ENCODE measurements around the gene EDN2. TPM values are rescaled to one million over a fixed set of nuclear protein-coding genes. Genes with fewer than 3 reads are reported as not detected.

Gene EDN2
- total and polyA plus RNA-seq, 3 experiments from 2014 or later = not detected

- POLR2A ChIA-PET = no interaction called here
- no peak overlapping the region for H3K27ac ChIP-seq (ENCODE audit: low read depth, low read length)
- H3K27ac Mint-ChIP-seq = no peak overlapping the region
- H3K4me3 Mint-ChIP-seq = no peak overlapping the region
- no peaks in the 10 kb centered on the region for H3K27me3 ChIP-seq (ENCODE audit: insufficient read depth, low read length, poor library complexity, severe bottlenecking)
- H3K36me3 ChIP-seq (ENCODE audit: insufficient read depth, low read length) = no peaks in the 10 kb centered on the region
- CTCF ChIA-PET = no interaction called here
- H3K4me3 ChIP-seq (ENCODE audit: low read length) = no peak overlapping the region
- H3K9me3 ChIP-seq (ENCODE audit: low read length) = no peaks in the 10 kb centered on the region
- no peaks in the 10 kb centered on the region for H3K4me1 ChIP-seq (ENCODE audit: insufficient read depth, low read length)
- H3K36me3 Mint-ChIP-seq = no peaks in the 10 kb centered on the region
- no peak for DNase-seq
- H3K9me3 Mint-ChIP-seq = peaks cover 0 to 2% (median 0%) of the 10 kb centered on the region in 5 donors
- peaks cover 4 to 24% of the 10 kb centered on the region in 2 donors for H3K27me3 Mint-ChIP-seq
- H3K4me1 Mint-ChIP-seq = peaks cover 0 to 4% (median 0%) of the 10 kb centered on the region in 3 donors
Observed at GRCh38 chr1:41487126-41488039, 2.9 kb upstream of the EDN2 start.

DNA sequence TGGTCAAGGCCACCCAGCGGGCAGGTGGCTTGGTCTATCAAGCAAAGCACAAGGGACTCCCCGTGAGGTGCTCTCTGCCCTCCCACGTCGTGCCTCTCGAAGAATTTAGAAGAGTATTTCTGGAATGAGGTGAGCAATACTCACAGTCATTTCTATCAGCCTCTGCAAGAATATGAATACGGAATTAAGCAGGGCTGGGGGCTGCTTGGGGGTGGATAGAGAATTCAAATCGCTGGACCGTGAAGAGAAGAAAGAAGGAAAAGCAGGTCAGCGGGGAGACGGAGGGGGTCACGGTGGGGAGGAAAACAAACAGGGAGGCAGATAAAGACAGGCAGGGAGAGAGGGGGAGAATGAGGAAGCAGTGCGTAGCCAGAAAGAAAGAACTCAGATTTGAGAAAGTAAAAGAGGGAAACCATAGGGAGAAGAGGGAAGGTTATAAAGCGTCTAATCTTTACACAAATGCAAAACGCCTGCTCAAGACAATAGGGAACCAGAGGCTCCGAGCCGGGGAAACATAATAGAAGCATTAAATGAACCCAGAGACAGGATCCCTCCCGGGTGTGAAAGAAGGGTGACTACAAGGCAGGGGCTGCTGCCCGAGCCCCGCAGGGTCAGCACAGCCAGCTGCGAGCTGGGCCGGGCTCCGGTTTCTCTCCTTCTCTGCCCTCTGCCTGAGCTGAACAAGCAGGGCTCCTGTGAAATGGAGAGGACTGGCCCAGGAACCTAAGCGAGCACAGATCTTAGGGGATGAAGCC lies 2.1 kb upstream of the EDN2 start:
- ChIA-PET POLR2A (no interaction called here), CTCF (no interaction called here)
- peaks cover 0 to 4% (median 0%) of the 10 kb centered on the region in 3 donors for H3K4me1 Mint-ChIP-seq
- no peak for DNase-seq
- H3K4me3 Mint-ChIP-seq = no peak overlapping the region
- Histone ChIP-seq H3K27ac (ENCODE audit: low read depth, low read length) (no peak overlapping the region), H3K36me3 (ENCODE audit: insufficient read depth, low read length) (no peaks in the 10 kb centered on the region), H3K27me3 (ENCODE audit: insufficient read depth, low read length, poor library complexity, severe bottlenecking) (no peaks in the 10 kb centered on the region), H3K9me3 (ENCODE audit: low read length) (no peaks in the 10 kb centered on the region), H3K4me3 (ENCODE audit: low read length) (no peak overlapping the region), H3K4me1 (ENCODE audit: insufficient read depth, low read length) (no peaks in the 10 kb centered on the region)
- H3K27ac Mint-ChIP-seq = peak overlapping the region in 1 of 8 donors; percentile 41
- no peaks in the 10 kb centered on the region for H3K36me3 Mint-ChIP-seq
- peaks cover 4 to 24% of the 10 kb centered on the region in 2 donors for H3K27me3 Mint-ChIP-seq
- peaks cover 0 to 2% (median 0%) of the 10 kb centered on the region in 5 donors for H3K9me3 Mint-ChIP-seq

- Mint-ChIP-seq H3K4me1 (peaks cover 0 to 4% (median 0%) of the 10 kb centered on the region in 3 donors), H3K9me3 (peaks cover 0 to 2% (median 0%) of the 10 kb centered on the region in 5 donors), H3K36me3 (no peaks in the 10 kb centered on the region), H3K4me3 (no peak overlapping the region), H3K27ac (peak overlapping the region in 1 of 8 donors; percentile 41), H3K27me3 (peaks cover 4 to 24% of the 10 kb centered on the region in 2 donors)
- Histone ChIP-seq H3K27ac (ENCODE audit: low read depth, low read length) (no peak overlapping the region), H3K9me3 (ENCODE audit: low read length) (no peaks in the 10 kb centered on the region), H3K27me3 (ENCODE audit: insufficient read depth, low read length, poor library complexity, severe bottlenecking) (no peaks in the 10 kb centered on the region), H3K36me3 (ENCODE audit: insufficient read depth, low read length) (no peaks in the 10 kb centered on the region), H3K4me1 (ENCODE audit: insufficient read depth, low read length) (no peaks in the 10 kb centered on the region), H3K4me3 (ENCODE audit: low read length) (no peak overlapping the region)
- CTCF ChIA-PET = no interaction called here
- DNase-seq = no peak
- POLR2A ChIA-PET = no interaction called here
Observed at GRCh38 chr1:41486053-41486370, 1.5 kb upstream of the EDN2 start.

GRCh38 chr1:41485605-41486004 lies 1.1 kb upstream of the EDN2 start:
- no peaks in the 10 kb centered on the region for H3K9me3 ChIP-seq (ENCODE audit: low read length)
- Mint-ChIP-seq H3K4me3 (no peak overlapping the region), H3K27me3 (peaks cover 4 to 24% of the 10 kb centered on the region in 2 donors), H3K27ac (no peak overlapping the region), H3K36me3 (no peaks in the 10 kb centered on the region), H3K9me3 (peaks cover 0 to 2% (median 0%) of the 10 kb centered on the region in 5 donors), H3K4me1 (peaks cover 0 to 4% (median 0%) of the 10 kb centered on the region in 3 donors)
- H3K27me3 ChIP-seq (ENCODE audit: insufficient read depth, low read length, poor library complexity, severe bottlenecking) = no peaks in the 10 kb centered on the region
- DNase-seq = no peak
- POLR2A ChIA-PET = no interaction called here
- no peak overlapping the region for H3K4me3 ChIP-seq (ENCODE audit: low read length)
- CTCF ChIA-PET = no interaction called here
- no peaks in the 10 kb centered on the region for H3K4me1 ChIP-seq (ENCODE audit: insufficient read depth, low read length)
- H3K27ac ChIP-seq (ENCODE audit: low read depth, low read length) = no peak overlapping the region
- H3K36me3 ChIP-seq (ENCODE audit: insufficient read depth, low read length) = no peaks in the 10 kb centered on the region

DNA sequence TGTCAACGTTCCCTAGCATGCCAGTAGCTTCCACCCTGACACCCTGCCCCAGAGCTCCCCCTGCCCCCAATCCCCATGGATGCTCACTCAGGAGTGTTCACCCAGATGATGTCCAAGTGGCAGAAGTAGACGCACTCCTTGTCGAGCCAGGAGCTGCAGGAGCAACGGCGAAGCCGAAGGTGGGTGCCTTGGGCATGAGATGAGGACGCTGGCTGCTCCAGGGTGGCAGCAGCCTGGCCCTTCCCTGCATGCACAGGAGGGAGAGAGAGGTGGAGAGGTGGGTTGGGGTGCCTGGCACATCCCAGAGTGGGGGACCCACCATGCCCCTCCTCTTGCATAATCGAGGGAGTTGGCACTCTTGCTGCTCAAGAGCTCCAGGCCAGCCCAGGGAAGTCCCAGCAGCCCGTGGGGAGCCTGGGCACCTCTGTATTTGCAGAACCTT lies 502 bp downstream of the EDN2 start:
- H3K4me1 Mint-ChIP-seq = peaks cover 0 to 4% (median 0%) of the 10 kb centered on the region in 3 donors
- no peak overlapping the region for H3K27ac ChIP-seq (ENCODE audit: low read depth, low read length)
- H3K36me3 ChIP-seq (ENCODE audit: insufficient read depth, low read length) = no peaks in the 10 kb centered on the region
- no peaks in the 10 kb centered on the region for H3K36me3 Mint-ChIP-seq
- no peaks in the 10 kb centered on the region for H3K27me3 ChIP-seq (ENCODE audit: insufficient read depth, low read length, poor library complexity, severe bottlenecking)
- ChIA-PET CTCF (no interaction called here), POLR2A (no interaction called here)
- no peak overlapping the region for H3K4me3 Mint-ChIP-seq
- H3K27me3 Mint-ChIP-seq = peaks cover 5 to 20% of the 10 kb centered on the region in 2 donors
- no peak for DNase-seq
- H3K27ac Mint-ChIP-seq = no peak overlapping the region
- peaks cover 0 to 2% (median 0%) of the 10 kb centered on the region in 5 donors for H3K9me3 Mint-ChIP-seq
- no peak overlapping the region for H3K4me3 ChIP-seq (ENCODE audit: low read length)
- no peaks in the 10 kb centered on the region for H3K4me1 ChIP-seq (ENCODE audit: insufficient read depth, low read length)
- H3K9me3 ChIP-seq (ENCODE audit: low read length) = no peaks in the 10 kb centered on the region

- ChIA-PET CTCF (no interaction called here), POLR2A (no interaction called here)
- H3K4me1 ChIP-seq (ENCODE audit: insufficient read depth, low read length) = no peaks in the 10 kb centered on the region
- H3K36me3 Mint-ChIP-seq = no peaks in the 10 kb centered on the region
- H3K27me3 ChIP-seq (ENCODE audit: insufficient read depth, low read length, poor library complexity, severe bottlenecking) = no peaks in the 10 kb centered on the region
- H3K4me3 ChIP-seq (ENCODE audit: low read length) = no peak overlapping the region
- H3K4me3 Mint-ChIP-seq = no peak overlapping the region
- peak overlapping the region in 1 of 8 donors; percentile 28 for H3K27ac Mint-ChIP-seq
- H3K9me3 ChIP-seq (ENCODE audit: low read length) = no peaks in the 10 kb centered on the region
- no peak for DNase-seq
- H3K36me3 ChIP-seq (ENCODE audit: insufficient read depth, low read length) = no peaks in the 10 kb centered on the region
- peaks cover 5 to 20% of the 10 kb centered on the region in 2 donors for H3K27me3 Mint-ChIP-seq
- H3K9me3 Mint-ChIP-seq = peaks cover 0 to 2% (median 0%) of the 10 kb centered on the region in 5 donors
- H3K4me1 Mint-ChIP-seq = peaks cover 0 to 4% (median 0%) of the 10 kb centered on the region in 3 donors
- H3K27ac ChIP-seq (ENCODE audit: low read depth, low read length) = no peak overlapping the region
Observed at GRCh38 chr1:41483001-41483850, 1.3 kb downstream of the EDN2 start.

- no peak for DNase-seq
- peaks cover 5 to 20% of the 10 kb centered on the region in 2 donors for H3K27me3 Mint-ChIP-seq
- H3K27ac Mint-ChIP-seq = no peak overlapping the region
- Histone ChIP-seq H3K27me3 (ENCODE audit: insufficient read depth, low read length, poor library complexity, severe bottlenecking) (no peaks in the 10 kb centered on the region), H3K27ac (ENCODE audit: low read depth, low read length) (no peak overlapping the region), H3K36me3 (ENCODE audit: insufficient read depth, low read length) (no peaks in the 10 kb centered on the region), H3K4me1 (ENCODE audit: insufficient read depth, low read length) (no peaks in the 10 kb centered on the region), H3K9me3 (ENCODE audit: low read length) (no peaks in the 10 kb centered on the region), H3K4me3 (ENCODE audit: low read length) (no peak overlapping the region)
- CTCF ChIA-PET = no interaction called here
- peaks cover 0 to 4% (median 0%) of the 10 kb centered on the region in 3 donors for H3K4me1 Mint-ChIP-seq
- peaks cover 0 to 2% (median 0%) of the 10 kb centered on the region in 5 donors for H3K9me3 Mint-ChIP-seq
- no peaks in the 10 kb centered on the region for H3K36me3 Mint-ChIP-seq
- no peak overlapping the region for H3K4me3 Mint-ChIP-seq
- POLR2A ChIA-PET = no interaction called here
Observed at GRCh38 chr1:41482001-41482765, 2.3 kb downstream of the EDN2 start.

All from CD8-positive, alpha-beta memory T cell (primary cell).